GM23338 (cell line): Measurements from ENCODE around the gene NFATC1.

Experiments used
- POLR2AphosphoS5 ChIP-seq: IDR thresholded peaks from 2 replicates; pipeline ENCODE4 v1.6.1; 2016; ENCODE audit warnings: antibody characterized with exemption, low read depth
- TF ChIP-seq, protein P1 (sequence below), 2 experiments: fragments of 200-600 bp in 1 of 2; sonication (generic) in 1 of 2; conservative IDR thresholded peaks; 2 replicates each; pipeline versions ENCODE4 v1.5.1 to v1.6.1; 2016 to 2017; ENCODE audit warnings: antibody characterized with exemption in 2 of 2, low read depth in 2 of 2, mild to moderate bottlenecking in 2 of 2, moderate library complexity in 1 of 2

DNA sequence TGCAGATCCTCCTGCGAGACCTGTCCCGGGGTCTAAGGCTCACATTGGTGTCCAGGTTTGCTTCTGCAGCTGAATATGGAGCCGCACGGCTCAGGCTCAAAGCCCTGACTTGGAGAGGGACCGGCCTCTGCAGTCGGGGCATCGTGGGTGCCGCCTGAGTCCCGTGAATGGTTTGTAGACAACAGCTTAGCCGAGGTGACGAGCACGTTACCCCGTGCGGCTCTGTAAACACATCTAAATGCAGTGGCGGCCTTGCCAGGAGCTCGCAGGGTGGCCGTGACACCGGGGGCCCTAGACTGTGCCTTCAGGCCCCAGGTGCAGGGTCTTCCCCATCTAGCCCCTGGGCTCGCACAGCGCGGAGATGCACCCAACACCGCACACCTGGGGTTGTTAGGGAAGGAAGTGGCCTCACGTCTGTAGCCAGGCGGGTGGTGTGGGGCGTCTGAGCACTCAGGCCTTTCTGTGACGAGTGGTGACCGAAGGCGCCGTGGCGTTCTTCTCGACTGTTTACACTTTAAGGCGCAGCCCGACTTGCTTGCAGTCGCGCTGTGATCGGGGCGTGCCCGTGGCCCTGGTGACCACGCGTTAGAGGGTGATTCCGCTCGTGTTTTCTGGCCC is 91.6 kb downstream of the NFATC1 start:
- TF ChIP-seq, protein P1, sequence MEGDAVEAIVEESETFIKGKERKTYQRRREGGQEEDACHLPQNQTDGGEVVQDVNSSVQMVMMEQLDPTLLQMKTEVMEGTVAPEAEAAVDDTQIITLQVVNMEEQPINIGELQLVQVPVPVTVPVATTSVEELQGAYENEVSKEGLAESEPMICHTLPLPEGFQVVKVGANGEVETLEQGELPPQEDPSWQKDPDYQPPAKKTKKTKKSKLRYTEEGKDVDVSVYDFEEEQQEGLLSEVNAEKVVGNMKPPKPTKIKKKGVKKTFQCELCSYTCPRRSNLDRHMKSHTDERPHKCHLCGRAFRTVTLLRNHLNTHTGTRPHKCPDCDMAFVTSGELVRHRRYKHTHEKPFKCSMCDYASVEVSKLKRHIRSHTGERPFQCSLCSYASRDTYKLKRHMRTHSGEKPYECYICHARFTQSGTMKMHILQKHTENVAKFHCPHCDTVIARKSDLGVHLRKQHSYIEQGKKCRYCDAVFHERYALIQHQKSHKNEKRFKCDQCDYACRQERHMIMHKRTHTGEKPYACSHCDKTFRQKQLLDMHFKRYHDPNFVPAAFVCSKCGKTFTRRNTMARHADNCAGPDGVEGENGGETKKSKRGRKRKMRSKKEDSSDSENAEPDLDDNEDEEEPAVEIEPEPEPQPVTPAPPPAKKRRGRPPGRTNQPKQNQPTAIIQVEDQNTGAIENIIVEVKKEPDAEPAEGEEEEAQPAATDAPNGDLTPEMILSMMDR (conservative IDR thresholded peaks at IDR 0.05; ENCODE audit: low read depth in 2 of 2): no peak
- TF ChIP-seq POLR2AphosphoS5: no peak
